DMS79 (cell line): ENCODE results near the gene POLE.

Experiments used
- DNase-seq: peaks from one replicate; lab custom pipeline; 2025; lab: John Stamatoyannopoulos, UW

Gene POLE

GRCh38 chr12:132577191-132577920 lies 109.8 kb downstream of the POLE start:
- DNase-seq: no peak

- no peak for DNase-seq
Observed at GRCh38 chr12:132576701-132577100, 110.4 kb downstream of the POLE start.

- DNase-seq: no peak
Observed at GRCh38 chr12:132575661-132576060, 111.5 kb downstream of the POLE start.

GRCh38 chr12:132574271-132574996 lies 112.7 kb downstream of the POLE start:
- no peak for DNase-seq
